ENCODE measurements around the gene MSLN. TPM values are rescaled to one million over a fixed set of nuclear protein-coding genes. Genes with fewer than 3 reads are reported as not detected.

MSLN gene
- total and polyA plus RNA-seq, 8 donors = 0.92 to 83.7 (median 5.2) TPM; not detected in 1

GRCh38 chr16:787321-787966, 26.9 kb downstream of the MSLN start:
- DNase-seq = peak in 1 of 2 donors; percentile 39
- TF ChIP-seq POLR2AphosphoS5 (IDR thresholded peaks at IDR 0.05) (no peak), POLR2A (IDR thresholded peaks at IDR 0.05) (no peak), CTCF (IDR thresholded peaks at IDR 0.05) (no peak), EP300 (IDR thresholded peaks at IDR 0.05) (no peak)
- H3K27ac ChIP-seq = peak overlapping the region; percentile 68 to 88 (median 79)
- no peaks in the 10 kb centered on the region for H3K9me3 ChIP-seq
- intact Hi-C loops (cut with DNase I; ENCODE audit: low total_unique reads) = no loop called here
- peaks cover 6 to 34% (median 26%) of the 10 kb centered on the region in 4 donors for H3K36me3 ChIP-seq
- H3K27me3 ChIP-seq = peaks cover 0 to 10% (median 7%) of the 10 kb centered on the region in 3 donors
- peaks cover 26 to 58% (median 48%) of the 10 kb centered on the region in 4 donors for H3K4me1 ChIP-seq
- 27 to 73% (median 28%) methylated on average over 8 to 47 of the region's 47 CpGs for WGBS, 5 donors
- peak overlapping the region; percentile 92 to 99 (median 96) for H3K4me3 ChIP-seq

GRCh38 chr16:787978-788398, 27.5 kb downstream of the MSLN start, which contains the start of gene RPUSD1:
Gene RPUSD1, minus strand, starts transcription at chr16:788381. Its CDS starts 644 bp downstream, at chr16:787737.
- H3K27ac ChIP-seq = peak within 1 kb of the TSS; percentile 68 to 88 (median 79)
- H3K36me3 ChIP-seq = peaks cover 6 to 37% (median 28%) of the 10 kb centered on the region in 4 donors
- 0 to 5% (median 1%) methylated on average over 4 to 45 of the region's 45 CpGs; no CpG with 5 or more reads in 1 of the 5 donors for WGBS, 5 donors
- DNase-seq = no peak
- H3K27me3 ChIP-seq = peaks cover 0 to 4% (median 2%) of the 10 kb centered on the region in 3 donors
- H3K4me1 ChIP-seq = peaks cover 26 to 53% (median 43%) of the 10 kb centered on the region in 4 donors
- H3K4me3 ChIP-seq = peak within 1 kb of the TSS; percentile 92 to 99 (median 96)
- intact Hi-C loops (cut with DNase I; ENCODE audit: low total_unique reads) = no loop called here
- TF ChIP-seq EP300 (IDR thresholded peaks at IDR 0.05) (no peak), POLR2AphosphoS5 (IDR thresholded peaks at IDR 0.05) (peak in 1 of 3 donors; percentile 23)
- no peaks in the 10 kb centered on the region for H3K9me3 ChIP-seq

GRCh38 chr16:788399-789126, 28.0 kb downstream of the MSLN start, which contains the start of gene CHTF18:
Gene CHTF18, plus strand, starts transcription at chr16:788620. Its CDS starts 65 bp downstream, at chr16:788685.
- intact Hi-C loops (cut with DNase I; ENCODE audit: low total_unique reads) = no loop called here
- peak; percentile 95 to 98 for DNase-seq
- peak within 1 kb of the TSS; percentile 68 to 88 (median 79) for H3K27ac ChIP-seq

GRCh38 chr16:789191-789850, 28.8 kb downstream of the MSLN start:
- intact Hi-C loops (cut with DNase I; ENCODE audit: low total_unique reads) = no loop called here
- DNase-seq = no peak
- Histone ChIP-seq H3K4me3 (peak overlapping the region; percentile 68 to 99 (median 80)), H3K27me3 (no peaks in the 10 kb centered on the region), H3K9me3 (no peaks in the 10 kb centered on the region), H3K27ac (peak overlapping the region in 1 of 5 donors; percentile 62), H3K4me1 (peaks cover 22 to 39% (median 30%) of the 10 kb centered on the region in 4 donors), H3K36me3 (peaks cover 6 to 50% (median 30%) of the 10 kb centered on the region in 4 donors)
- 65 to 90% (median 72%) methylated on average over 13 to 33 of the region's 33 CpGs for WGBS, 5 donors
- TF ChIP-seq POLR2AphosphoS5 (IDR thresholded peaks at IDR 0.05) (no peak), POLR2A (IDR thresholded peaks at IDR 0.05) (no peak), CTCF (IDR thresholded peaks at IDR 0.05) (no peak), EP300 (IDR thresholded peaks at IDR 0.05) (no peak)

More at GRCh38 chr16:788399-789126, 28.0 kb downstream of the MSLN start, which contains the start of gene CHTF18:
- Histone ChIP-seq H3K4me3 (peak within 1 kb of the TSS; percentile 92 to 99 (median 96)), H3K9me3 (no peaks in the 10 kb centered on the region), H3K4me1 (peaks cover 26 to 47% (median 37%) of the 10 kb centered on the region in 4 donors), H3K36me3 (peaks cover 6 to 43% (median 30%) of the 10 kb centered on the region in 4 donors), H3K27me3 (no peaks in the 10 kb centered on the region)
- WGBS, 5 donors = 0% methylated on average over 55 to 95 of the region's 97 CpGs; no CpG with 5 or more reads in 1 of the 5 donors
- TF ChIP-seq EP300 (IDR thresholded peaks at IDR 0.05) = no peak
- TF ChIP-seq POLR2AphosphoS5 (IDR thresholded peaks at IDR 0.05) = peak in 1 of 3 donors; percentile 2
